Measurements from ENCODE around the gene GNG8. TPM values are rescaled to one million over a fixed set of nuclear protein-coding genes. Genes with fewer than 3 reads are reported as not detected.
"Not testable (repeated sequence)": the region's sequence is repeated elsewhere in the genome, so short reads cannot be mapped to it uniquely, and the experiment has no call there.

The GNG8 gene
- total and polyA plus RNA-seq, 12 donors: 1.9 to 5.9 TPM; not detected in 10

DNA sequence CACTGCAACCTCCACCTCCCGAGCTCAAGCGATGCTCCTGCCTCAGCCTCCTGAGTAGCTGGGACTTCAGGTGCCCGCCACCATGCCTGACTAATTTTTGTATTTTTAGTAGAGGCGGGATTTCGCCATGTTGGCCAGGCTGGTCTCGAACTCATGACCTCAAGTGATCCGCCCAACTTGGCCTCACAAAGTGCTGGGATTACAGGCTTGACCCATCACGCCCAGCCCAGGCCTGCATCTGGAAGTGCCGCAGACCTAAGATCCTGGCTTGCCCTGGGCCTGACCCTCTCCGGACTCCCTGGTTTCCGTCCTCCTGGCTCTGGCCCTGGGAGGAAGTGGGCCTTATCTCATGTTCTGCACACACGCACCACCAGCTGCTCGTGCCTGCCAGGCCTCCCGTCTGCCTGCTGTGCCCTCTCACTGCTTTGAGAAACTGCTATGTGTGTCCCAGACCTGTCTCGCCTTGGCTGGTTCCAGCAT lies 6.4 kb downstream of the GNG8 start:
- 59 to 62% methylated on average over 15 of the region's 15 CpGs for WGBS, 2 donors
- H3K36me3 ChIP-seq: no peaks in the 10 kb centered on the region
- H3K27me3 ChIP-seq: peaks cover 0 to 24% (median 0%) of the 10 kb centered on the region in 7 donors
- no peak overlapping the region for H3K4me3 ChIP-seq
- peak in 5 of 8 donors; percentile 13 to 53 (median 20) for ATAC-seq
- no peaks in the 10 kb centered on the region for H3K9me3 ChIP-seq
- intact Hi-C loops (cut with DNase I): no loop called here
- peaks cover 5 to 65% (median 34%) of the 10 kb centered on the region in 9 donors for H3K4me1 ChIP-seq
- peak overlapping the region in 8 of 10 donors; percentile 17 to 71 (median 38) for H3K27ac ChIP-seq
- no peak for DNase-seq
- no peak for TF ChIP-seq CTCF (IDR thresholded peaks at IDR 0.05)

DNA sequence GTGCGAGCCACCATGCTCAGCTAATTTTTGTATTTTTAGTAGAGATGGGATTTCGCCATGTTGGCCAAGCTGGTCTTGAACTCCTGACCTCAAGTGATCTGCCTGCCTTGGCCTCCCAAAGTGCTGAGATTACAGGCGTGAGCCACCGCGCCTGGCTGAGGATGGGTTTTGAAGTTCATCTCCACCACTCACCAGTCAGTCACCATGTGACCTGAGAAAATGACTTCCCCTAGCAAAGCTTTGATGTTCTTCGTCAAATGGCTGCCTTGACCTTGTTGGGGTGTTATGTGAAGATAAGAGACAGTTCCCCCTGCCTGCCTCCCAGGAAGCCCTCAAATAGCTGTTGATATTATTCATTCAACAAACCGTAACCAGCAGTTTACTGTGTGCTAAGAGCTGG lies 7.0 kb downstream of the GNG8 start:
- peak overlapping the region in 1 of 10 donors; percentile 60 for H3K27ac ChIP-seq
- peaks cover 0 to 20% (median 0%) of the 10 kb centered on the region in 7 donors for H3K27me3 ChIP-seq
- WGBS, 2 donors: 91 to 92% methylated on average over 7 of the region's 7 CpGs
- intact Hi-C loops (cut with DNase I); H3K9me3 ChIP-seq; DNase-seq; H3K36me3 ChIP-seq; ATAC-seq; H3K4me3 ChIP-seq: not testable (repeated sequence)
- H3K4me1 ChIP-seq: peaks cover 5 to 66% (median 36%) of the 10 kb centered on the region in 9 donors

DNA sequence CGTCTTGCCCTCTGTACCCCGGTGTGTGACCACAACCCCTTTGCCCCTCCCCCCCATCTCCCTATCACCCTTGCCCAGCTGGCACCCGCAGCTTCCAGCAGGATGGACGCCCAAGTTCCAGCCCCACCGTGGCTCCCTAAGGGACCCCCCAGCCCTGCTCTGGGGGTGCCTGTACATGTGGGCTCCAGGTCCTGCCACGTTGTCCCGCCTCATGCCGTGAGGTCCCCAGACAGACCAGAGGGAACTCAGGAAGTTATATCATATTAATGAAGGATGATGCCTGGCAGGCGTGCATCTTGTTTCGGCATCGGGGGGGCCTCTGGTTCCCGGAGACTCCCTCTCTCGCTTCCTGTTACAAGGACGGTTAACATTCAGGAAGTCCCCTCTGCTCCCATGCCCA lies 9.6 kb downstream of the GNG8 start:
- Histone ChIP-seq H3K9me3 (no peaks in the 10 kb centered on the region), H3K36me3 (no peaks in the 10 kb centered on the region), H3K4me3 (no peak overlapping the region), H3K4me1 (peaks cover 10 to 73% (median 44%) of the 10 kb centered on the region in 9 donors), H3K27me3 (peaks cover 0 to 4% (median 0%) of the 10 kb centered on the region in 7 donors), H3K27ac (peak overlapping the region in 9 of 10 donors; percentile 52 to 88 (median 76))
- no peak for TF ChIP-seq CTCF (IDR thresholded peaks at IDR 0.05)
- DNase-seq (no peak), ATAC-seq (no peak)
- intact Hi-C loops (cut with DNase I): no loop called here
- WGBS, 2 donors: 47 to 56% methylated on average over 14 of the region's 14 CpGs

- H3K27ac ChIP-seq: peak overlapping the region in 9 of 10 donors; percentile 52 to 88 (median 76)
- no peaks in the 10 kb centered on the region for H3K27me3 ChIP-seq
- ATAC-seq (no peak), DNase-seq (peak in 1 of 2 donors; percentile 42)
- no peak for TF ChIP-seq CTCF (IDR thresholded peaks at IDR 0.05)
- H3K36me3 ChIP-seq: no peaks in the 10 kb centered on the region
- WGBS, 2 donors: 66 to 68% methylated on average over 12 of the region's 12 CpGs
- H3K9me3 ChIP-seq: no peaks in the 10 kb centered on the region
- peaks cover 11 to 73% (median 48%) of the 10 kb centered on the region in 9 donors for H3K4me1 ChIP-seq
- H3K4me3 ChIP-seq: no peak overlapping the region
- intact Hi-C loops (cut with DNase I): no loop called here
Measured at GRCh38 chr19:46625731-46626130, 10.3 kb downstream of the GNG8 start.

DNA sequence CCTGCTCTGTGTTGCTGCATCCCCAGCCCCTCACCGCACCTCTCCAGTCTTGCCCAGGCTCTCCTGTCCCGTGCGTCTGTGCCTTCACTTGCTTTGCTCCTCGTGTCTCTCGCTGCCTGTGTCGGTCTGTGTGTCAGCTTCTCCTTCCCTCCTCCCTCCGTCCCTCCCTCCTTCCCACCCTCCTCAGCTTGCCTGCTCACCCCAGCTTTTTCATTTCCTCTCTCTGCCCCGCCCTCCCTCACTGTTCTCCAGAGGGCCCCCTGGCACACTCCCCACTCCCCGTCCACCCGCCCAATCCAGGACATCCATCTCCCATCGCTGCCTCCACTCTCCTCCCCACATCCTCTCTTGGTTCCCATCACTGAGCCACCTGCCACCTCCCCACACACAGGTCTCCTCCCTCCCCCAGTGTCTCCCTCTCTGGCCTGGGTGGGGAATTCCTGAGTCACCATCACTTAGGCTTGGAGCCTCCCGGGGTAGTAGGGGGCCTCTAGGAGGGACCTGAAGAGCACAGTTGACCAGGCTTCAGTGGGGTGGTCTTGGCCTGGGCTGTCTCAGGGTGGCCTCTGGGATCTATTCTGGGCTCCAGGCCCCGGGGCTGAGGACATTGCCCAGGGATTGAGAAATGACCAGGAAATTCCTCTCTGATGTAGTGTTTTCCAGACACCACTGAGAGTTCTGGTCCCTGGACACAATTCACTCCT lies 10.9 kb downstream of the GNG8 start, which contains the start of gene PTGIR:
Gene PTGIR (minus strand): TSS at position 132 of the 704 bp plus-strand sequence. CDS start 864 bp downstream, outside the sequence.
- DNase-seq (peak; percentile 78 to 81), ATAC-seq (peak; percentile 68 to 81 (median 76))
- Histone ChIP-seq H3K4me1 (peaks cover 14 to 77% (median 53%) of the 10 kb centered on the region in 9 donors), H3K27ac (peak within 1 kb of the TSS; percentile 50 to 88 (median 75)), H3K36me3 (no peaks in the 10 kb centered on the region), H3K4me3 (peak within 1 kb of the TSS in 9 of 10 donors; percentile 25 to 49 (median 41)), H3K27me3 (no peaks in the 10 kb centered on the region), H3K9me3 (no peaks in the 10 kb centered on the region)
- intact Hi-C loops (cut with DNase I): no loop called here
- no peak for TF ChIP-seq CTCF (IDR thresholded peaks at IDR 0.05)
- 34 to 45% methylated on average over 13 of the region's 13 CpGs for WGBS, 2 donors

Measured in heart right ventricle (tissue), 16 donors.